ENCODE results near the gene XIRP1. TPM values are rescaled to one million over a fixed set of nuclear protein-coding genes. Genes with fewer than 3 reads are reported as not detected.

The XIRP1 gene, protein sequence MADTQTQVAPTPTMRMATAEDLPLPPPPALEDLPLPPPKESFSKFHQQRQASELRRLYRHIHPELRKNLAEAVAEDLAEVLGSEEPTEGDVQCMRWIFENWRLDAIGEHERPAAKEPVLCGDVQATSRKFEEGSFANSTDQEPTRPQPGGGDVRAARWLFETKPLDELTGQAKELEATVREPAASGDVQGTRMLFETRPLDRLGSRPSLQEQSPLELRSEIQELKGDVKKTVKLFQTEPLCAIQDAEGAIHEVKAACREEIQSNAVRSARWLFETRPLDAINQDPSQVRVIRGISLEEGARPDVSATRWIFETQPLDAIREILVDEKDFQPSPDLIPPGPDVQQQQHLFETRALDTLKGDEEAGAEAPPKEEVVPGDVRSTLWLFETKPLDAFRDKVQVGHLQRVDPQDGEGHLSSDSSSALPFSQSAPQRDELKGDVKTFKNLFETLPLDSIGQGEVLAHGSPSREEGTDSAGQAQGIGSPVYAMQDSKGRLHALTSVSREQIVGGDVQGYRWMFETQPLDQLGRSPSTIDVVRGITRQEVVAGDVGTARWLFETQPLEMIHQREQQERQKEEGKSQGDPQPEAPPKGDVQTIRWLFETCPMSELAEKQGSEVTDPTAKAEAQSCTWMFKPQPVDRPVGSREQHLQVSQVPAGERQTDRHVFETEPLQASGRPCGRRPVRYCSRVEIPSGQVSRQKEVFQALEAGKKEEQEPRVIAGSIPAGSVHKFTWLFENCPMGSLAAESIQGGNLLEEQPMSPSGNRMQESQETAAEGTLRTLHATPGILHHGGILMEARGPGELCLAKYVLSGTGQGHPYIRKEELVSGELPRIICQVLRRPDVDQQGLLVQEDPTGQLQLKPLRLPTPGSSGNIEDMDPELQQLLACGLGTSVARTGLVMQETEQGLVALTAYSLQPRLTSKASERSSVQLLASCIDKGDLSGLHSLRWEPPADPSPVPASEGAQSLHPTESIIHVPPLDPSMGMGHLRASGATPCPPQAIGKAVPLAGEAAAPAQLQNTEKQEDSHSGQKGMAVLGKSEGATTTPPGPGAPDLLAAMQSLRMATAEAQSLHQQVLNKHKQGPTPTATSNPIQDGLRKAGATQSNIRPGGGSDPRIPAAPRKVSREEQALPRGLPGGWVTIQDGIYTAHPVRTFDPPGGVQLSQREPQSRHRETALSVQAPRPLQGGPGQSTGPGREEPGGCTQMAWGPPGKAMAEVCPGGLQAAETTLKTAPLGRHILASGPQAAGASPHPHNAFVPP (N-terminal part only)
- total RNA-seq (2022; extraction: Qiagen RNA extraction): 0.02 to 0.07 TPM (median 0.04 TPM) in 5 replicates

GRCh38 chr3:39192490-39193092 lies at the start of gene XIRP1:
Gene XIRP1, minus strand, starts transcription at chr3:39192595. Its CDS starts 3,150 bp downstream, at chr3:39189445.

Other genes starting within 250 kb of the XIRP1 start
- gene SCN11A, start 140.7 kb downstream of the XIRP1 start, total RNA-seq (2022; extraction: Qiagen RNA extraction): 0.01 TPM in 2 of 5 replicates, not detected in the others
- 19.4 to 24.0 TPM (median 22.1 TPM) in 5 replicates for gene WDR48, start 140.6 kb downstream of the XIRP1 start, total RNA-seq (2022; extraction: Qiagen RNA extraction)
- 26.6 to 36.7 TPM (median 34.9 TPM) in 5 replicates for gene GORASP1, start 85.0 kb downstream of the XIRP1 start, total RNA-seq (2022; extraction: Qiagen RNA extraction)
- gene TTC21A, start 84.9 kb downstream of the XIRP1 start, total RNA-seq (2022; extraction: Qiagen RNA extraction): 0.91 to 2.8 TPM (median 1.9 TPM) in 5 replicates
- 14.2 to 24.6 TPM (median 18.0 TPM) in 5 replicates for gene CSRNP1, start 39.0 kb downstream of the XIRP1 start, total RNA-seq (2022; extraction: Qiagen RNA extraction)
- 0.05 to 0.12 TPM (median 0.05 TPM) in 3 of 5 replicates, not detected in the others for gene CX3CR1, start 87.4 kb upstream of the XIRP1 start, total RNA-seq (2022; extraction: Qiagen RNA extraction)
- not detected in 5 replicates for gene CCR8, start 137.1 kb upstream of the XIRP1 start, total RNA-seq (2022; extraction: Qiagen RNA extraction)
- 37.8 to 46.5 TPM (median 39.3 TPM) in 5 replicates for gene SLC25A38, start 190.8 kb upstream of the XIRP1 start, total RNA-seq (2022; extraction: Qiagen RNA extraction)
- 2,621 to 2,951 TPM (median 2,688 TPM) in 5 replicates for gene RPSA, start 214.1 kb upstream of the XIRP1 start, total RNA-seq (2022; extraction: Qiagen RNA extraction)

Data from A549 treated with CORT108297 at 1 μM for 4 hours (cell line).